Nephron (organoid): ENCODE results near the gene ZNF146.

Experiments
- H3K27ac Mint-ChIP-seq, 3 experiments: 2 replicates each; pipeline ENCODE4 v1.8.0; 2020; ENCODE audit warnings: mixed read lengths in 3 of 3, mild to moderate bottlenecking in 2 of 3, moderate library complexity in 1 of 3
- H3K27me3 Mint-ChIP-seq: 2 replicates; pipeline ENCODE4 v1.8.0; 2021; ENCODE audit warnings: low read depth, mild to moderate bottlenecking, moderate library complexity, mixed read lengths
- H3K36me3 Mint-ChIP-seq: 2 replicates; pipeline ENCODE4 v1.8.0; 2020; ENCODE audit warnings: low read depth, mixed read lengths
- H3K4me1 Mint-ChIP-seq: 2 replicates; pipeline ENCODE4 v1.8.0; 2020; ENCODE audit warnings: mixed read lengths
- H3K4me3 Mint-ChIP-seq, 3 experiments: 2 replicates each; pipeline ENCODE4 v1.8.0; 2020; ENCODE audit warnings: mild to moderate bottlenecking in 3 of 3, mixed read lengths in 3 of 3, moderate library complexity in 2 of 3
- H3K9me3 Mint-ChIP-seq: 2 replicates; pipeline ENCODE4 v1.8.0; 2020; ENCODE audit warnings: mixed read lengths
- TF ChIP-seq, protein P1 (sequence below), 3 experiments: fragments of 200-600 bp; sonication (generic); IDR thresholded peaks; one replicate each; pipeline ENCODE4 v1.5.0; 2021; ENCODE audit warnings: antibody characterized with exemption in 3 of 3; ENCODE audit not compliant: unreplicated experiment in 3 of 3

The ZNF146 gene

DNA sequence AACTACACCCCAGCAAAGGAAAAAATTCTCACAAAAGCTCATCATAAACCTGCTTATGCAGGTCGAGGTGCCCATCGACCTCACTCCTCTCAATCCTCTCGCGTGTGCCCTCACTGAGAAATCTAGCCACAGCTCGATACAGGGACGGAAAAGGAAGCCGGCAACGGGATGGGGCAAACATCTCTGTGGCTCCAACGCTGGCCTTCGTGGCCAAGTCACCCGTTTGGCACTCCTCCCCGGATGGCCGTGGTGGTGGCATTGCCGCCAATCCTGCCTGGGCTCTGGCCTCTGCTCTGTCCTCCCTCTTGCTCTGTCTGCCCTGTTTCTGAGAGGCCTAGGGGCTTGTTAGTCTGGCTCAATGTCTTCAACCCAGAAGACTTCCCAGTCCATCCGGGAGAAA lies 41.2 kb downstream of the ZNF146 start:
- peaks cover 50% of the 10 kb centered on the region for H3K9me3 Mint-ChIP-seq
- H3K27ac Mint-ChIP-seq, result no peak overlapping the region
- H3K36me3 Mint-ChIP-seq, result peaks cover 50% of the 10 kb centered on the region
- TF ChIP-seq, protein P1, sequence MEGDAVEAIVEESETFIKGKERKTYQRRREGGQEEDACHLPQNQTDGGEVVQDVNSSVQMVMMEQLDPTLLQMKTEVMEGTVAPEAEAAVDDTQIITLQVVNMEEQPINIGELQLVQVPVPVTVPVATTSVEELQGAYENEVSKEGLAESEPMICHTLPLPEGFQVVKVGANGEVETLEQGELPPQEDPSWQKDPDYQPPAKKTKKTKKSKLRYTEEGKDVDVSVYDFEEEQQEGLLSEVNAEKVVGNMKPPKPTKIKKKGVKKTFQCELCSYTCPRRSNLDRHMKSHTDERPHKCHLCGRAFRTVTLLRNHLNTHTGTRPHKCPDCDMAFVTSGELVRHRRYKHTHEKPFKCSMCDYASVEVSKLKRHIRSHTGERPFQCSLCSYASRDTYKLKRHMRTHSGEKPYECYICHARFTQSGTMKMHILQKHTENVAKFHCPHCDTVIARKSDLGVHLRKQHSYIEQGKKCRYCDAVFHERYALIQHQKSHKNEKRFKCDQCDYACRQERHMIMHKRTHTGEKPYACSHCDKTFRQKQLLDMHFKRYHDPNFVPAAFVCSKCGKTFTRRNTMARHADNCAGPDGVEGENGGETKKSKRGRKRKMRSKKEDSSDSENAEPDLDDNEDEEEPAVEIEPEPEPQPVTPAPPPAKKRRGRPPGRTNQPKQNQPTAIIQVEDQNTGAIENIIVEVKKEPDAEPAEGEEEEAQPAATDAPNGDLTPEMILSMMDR (IDR thresholded peaks at IDR 0.05; ENCODE audit: unreplicated experiment in 3 of 3), result no peak
- H3K4me3 Mint-ChIP-seq, result peak overlapping the region; percentile 43 to 69 (median 60)
- no peaks in the 10 kb centered on the region for H3K4me1 Mint-ChIP-seq
- H3K27me3 Mint-ChIP-seq, result no peaks in the 10 kb centered on the region

- Mint-ChIP-seq H3K9me3 (peaks cover 47% of the 10 kb centered on the region), H3K27me3 (no peaks in the 10 kb centered on the region), H3K4me1 (no peaks in the 10 kb centered on the region), H3K4me3 (peak overlapping the region in 2 of 3 experiments; percentile 87 to 90), H3K27ac (no peak overlapping the region), H3K36me3 (peaks cover 50% of the 10 kb centered on the region)
- TF ChIP-seq, protein P1 (IDR thresholded peaks at IDR 0.05; ENCODE audit: unreplicated experiment in 3 of 3), result no peak
These were observed 42.1 kb downstream of the ZNF146 start for GRCh38 chr19:36256853-36257519.

GRCh38 chr19:36257520-36257876 lies 42.6 kb downstream of the ZNF146 start:
- H3K4me1 Mint-ChIP-seq, result no peaks in the 10 kb centered on the region
- H3K36me3 Mint-ChIP-seq, result peaks cover 50% of the 10 kb centered on the region
- no peak overlapping the region for H3K27ac Mint-ChIP-seq
- TF ChIP-seq, protein P1 (IDR thresholded peaks at IDR 0.05; ENCODE audit: unreplicated experiment in 3 of 3), result no peak
- H3K27me3 Mint-ChIP-seq, result no peaks in the 10 kb centered on the region
- H3K9me3 Mint-ChIP-seq, result peaks cover 43% of the 10 kb centered on the region
- H3K4me3 Mint-ChIP-seq, result peak overlapping the region in 2 of 3 experiments; percentile 87 to 90

DNA sequence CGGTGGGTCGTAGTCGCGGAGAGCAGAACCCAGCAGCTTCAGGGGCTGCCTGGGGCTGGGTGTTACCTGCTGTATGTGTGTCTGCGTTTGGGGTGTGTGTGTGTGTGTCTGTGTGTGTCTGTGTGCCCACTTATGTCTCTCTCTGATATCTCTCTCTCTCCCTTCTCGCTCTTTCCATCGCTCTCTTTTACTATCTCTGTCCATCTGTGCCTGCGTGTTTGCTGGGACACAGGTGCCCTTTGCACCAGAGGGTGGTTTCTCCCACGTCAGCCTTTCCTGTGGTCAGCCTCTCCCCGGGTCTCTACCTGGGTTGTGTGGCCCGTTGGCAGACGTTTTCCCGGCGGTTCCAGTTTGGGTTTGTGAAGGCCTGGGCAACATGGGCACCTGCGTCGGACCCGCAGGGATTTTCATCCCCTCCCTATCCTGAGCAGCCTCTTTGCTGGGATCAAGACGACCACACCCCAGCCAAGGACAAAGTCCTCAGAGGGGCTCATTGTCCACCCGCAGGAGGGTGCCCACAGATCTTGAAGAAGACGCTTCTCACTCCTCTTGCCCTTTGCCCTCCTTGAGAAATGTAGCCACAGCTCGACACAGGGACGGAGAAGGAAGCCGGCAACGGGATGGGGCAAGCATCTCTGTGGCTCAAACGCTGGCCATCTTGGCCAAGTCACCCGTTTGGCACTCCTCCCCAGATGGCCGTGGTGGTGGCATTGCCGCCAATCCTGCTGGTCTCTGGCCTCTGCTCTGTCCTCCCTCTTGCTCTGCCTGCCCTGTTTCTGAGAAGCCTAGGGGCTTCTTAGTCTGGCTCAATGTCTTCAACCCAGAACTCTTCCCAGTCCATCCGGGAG lies 43.3 kb downstream of the ZNF146 start:
- Mint-ChIP-seq H3K36me3 (peaks cover 50% of the 10 kb centered on the region), H3K4me3 (peak overlapping the region in 2 of 3 experiments; percentile 87 to 90), H3K9me3 (peaks cover 45% of the 10 kb centered on the region), H3K27me3 (no peaks in the 10 kb centered on the region), H3K27ac (peak overlapping the region in 2 of 3 experiments; percentile 34 to 75), H3K4me1 (no peaks in the 10 kb centered on the region)
- TF ChIP-seq, protein P1 (IDR thresholded peaks at IDR 0.05; ENCODE audit: unreplicated experiment in 3 of 3), result no peak

DNA sequence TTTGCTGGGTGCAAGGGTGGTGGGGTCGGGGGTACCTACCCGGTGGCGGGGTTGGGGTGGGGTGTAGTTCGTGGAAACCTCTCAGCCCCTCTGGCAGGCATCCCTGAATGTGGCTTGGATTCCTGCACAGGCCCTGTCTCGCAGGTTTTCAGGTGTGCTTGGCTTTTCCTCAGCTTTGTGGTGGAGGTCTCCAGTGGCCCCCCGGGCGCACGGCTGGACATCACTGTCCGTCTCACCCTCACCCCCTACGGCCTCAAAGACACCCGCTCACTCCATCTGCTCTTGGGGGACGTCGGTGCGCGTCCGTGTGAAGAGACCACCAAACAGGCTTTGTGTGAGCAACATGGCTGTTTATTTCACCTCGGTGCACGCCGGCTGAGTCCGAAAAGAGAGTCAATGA lies 44.3 kb downstream of the ZNF146 start:
- Mint-ChIP-seq H3K9me3 (peaks cover 45% of the 10 kb centered on the region), H3K27me3 (no peaks in the 10 kb centered on the region), H3K4me1 (no peaks in the 10 kb centered on the region), H3K36me3 (peaks cover 48% of the 10 kb centered on the region), H3K27ac (no peak overlapping the region), H3K4me3 (no peak overlapping the region)
- TF ChIP-seq, protein P1 (IDR thresholded peaks at IDR 0.05; ENCODE audit: unreplicated experiment in 3 of 3), result no peak
